Loucy (cell line): ENCODE data around the gene ATXN7L1.

ENCODE experiments used
- CTCF ChIP-seq: fragments of 200-600 bp; sonication (generic); conservative IDR thresholded peaks from 2 replicates; pipeline ENCODE4 v1.5.1; 2014; ENCODE audit warnings: mild to moderate bottlenecking, antibody characterized with exemption, low read length
- EZH2phosphoT487 ChIP-seq: fragments of 200-600 bp; IDR thresholded peaks from 2 replicates; pipeline ENCODE4 v1.6.1; 2018; ENCODE audit warnings: antibody characterized with exemption, mild to moderate bottlenecking, moderate library complexity, borderline replicate concordance

GRCh38 chr7:105655067-105655466 is 221.3 kb downstream of the ATXN7L1 start:
- TF ChIP-seq CTCF (no peak), EZH2phosphoT487 (no peak)
